ENCODE data around the gene MAD1L1.

The MAD1L1 gene

DNA sequence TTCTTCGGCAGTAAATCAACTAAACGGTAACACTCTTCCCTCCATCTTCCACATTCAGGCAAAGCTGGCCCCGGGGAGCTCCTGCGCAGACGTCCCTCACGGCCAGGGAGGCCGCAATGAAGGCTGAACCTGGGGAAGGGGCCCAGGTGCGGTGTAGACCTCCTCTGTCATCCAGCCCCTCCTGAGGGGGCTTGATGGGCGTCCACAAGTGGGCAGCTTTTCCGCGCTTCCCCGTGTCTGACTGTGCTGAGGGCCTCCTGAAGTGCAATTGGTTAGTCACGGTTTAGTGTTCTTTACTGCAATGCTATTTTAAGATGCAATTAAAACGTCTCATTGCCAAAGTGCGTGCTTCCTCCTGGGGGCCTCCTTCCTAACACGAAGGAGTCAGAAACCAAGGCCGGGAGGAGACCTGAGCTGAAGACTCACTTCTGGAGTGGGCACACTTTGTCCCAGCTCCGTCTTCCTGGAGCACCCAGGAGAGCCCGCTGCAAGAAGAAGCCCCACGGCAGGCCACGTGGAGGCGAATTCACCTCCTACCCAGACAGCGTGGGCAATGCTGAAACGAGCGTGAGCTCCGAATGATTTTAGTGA, 389.4 kb downstream of the MAD1L1 start:
- TF ChIP-seq, protein P1, sequence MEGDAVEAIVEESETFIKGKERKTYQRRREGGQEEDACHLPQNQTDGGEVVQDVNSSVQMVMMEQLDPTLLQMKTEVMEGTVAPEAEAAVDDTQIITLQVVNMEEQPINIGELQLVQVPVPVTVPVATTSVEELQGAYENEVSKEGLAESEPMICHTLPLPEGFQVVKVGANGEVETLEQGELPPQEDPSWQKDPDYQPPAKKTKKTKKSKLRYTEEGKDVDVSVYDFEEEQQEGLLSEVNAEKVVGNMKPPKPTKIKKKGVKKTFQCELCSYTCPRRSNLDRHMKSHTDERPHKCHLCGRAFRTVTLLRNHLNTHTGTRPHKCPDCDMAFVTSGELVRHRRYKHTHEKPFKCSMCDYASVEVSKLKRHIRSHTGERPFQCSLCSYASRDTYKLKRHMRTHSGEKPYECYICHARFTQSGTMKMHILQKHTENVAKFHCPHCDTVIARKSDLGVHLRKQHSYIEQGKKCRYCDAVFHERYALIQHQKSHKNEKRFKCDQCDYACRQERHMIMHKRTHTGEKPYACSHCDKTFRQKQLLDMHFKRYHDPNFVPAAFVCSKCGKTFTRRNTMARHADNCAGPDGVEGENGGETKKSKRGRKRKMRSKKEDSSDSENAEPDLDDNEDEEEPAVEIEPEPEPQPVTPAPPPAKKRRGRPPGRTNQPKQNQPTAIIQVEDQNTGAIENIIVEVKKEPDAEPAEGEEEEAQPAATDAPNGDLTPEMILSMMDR (IDR thresholded peaks at IDR 0.05): no peak

DNA sequence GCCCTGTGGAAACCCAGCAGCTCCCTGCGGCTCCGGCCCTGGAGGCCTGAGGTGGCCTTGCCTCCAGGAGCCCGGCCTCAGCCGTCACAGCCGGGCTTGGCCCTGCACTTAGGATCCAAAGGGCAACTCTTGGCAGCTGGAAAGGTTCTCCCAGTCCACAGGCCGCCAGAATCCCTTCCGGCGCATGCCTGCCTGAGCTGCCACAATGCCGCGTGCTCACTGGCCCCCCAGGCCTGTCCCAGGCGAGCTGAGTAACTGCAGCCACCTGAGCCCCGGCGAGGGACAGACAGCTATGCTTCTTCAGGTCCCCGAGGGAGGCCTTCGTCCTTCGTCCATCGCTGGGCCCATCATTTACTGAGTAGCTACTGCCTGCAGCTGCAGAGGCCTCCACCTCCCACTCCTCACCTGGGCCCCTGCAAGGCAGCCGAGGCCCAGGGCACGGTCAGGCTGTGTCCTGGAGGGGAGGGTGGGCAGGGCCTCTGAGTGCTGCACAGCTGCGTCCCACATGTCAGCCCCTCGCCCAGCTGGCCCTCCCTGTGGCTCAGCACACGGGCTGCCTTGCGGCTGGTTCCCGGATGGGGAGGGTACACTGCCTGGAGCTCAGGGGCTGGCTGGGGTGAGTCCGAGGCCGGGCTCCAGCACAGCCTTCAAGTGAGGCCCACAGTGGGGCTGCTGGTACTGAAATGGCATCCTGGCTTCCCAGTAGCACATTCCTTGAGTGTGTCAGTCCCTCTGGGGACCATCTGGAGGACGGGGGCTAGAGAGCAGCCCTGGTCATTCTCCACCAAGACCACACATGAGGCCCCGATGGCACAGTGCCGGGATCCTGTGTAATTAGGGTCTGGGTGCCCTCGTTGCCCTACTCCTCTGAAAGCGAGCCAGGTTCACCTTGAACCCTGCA, 390.2 kb downstream of the MAD1L1 start:
- TF ChIP-seq, protein P1 (IDR thresholded peaks at IDR 0.05): no peak

DNA sequence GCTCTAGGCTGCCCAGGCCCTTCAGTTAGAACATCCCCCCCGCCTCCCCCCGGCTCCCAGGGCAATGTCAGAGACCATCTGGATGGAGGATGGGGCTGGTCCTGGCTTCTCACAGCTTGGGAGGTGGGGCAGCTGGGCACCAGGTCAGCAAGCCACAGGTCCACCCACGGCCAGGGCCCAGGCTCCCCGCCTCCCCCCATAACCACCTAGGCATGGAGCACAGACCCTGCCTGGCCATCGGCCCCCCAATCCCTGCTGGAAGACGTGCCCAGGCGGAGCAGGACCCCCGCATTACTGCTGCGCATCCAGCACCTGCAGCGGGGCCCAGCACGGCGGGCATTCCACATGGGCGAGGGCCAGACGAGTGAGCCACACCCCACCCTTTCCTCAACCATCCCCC, 393.0 kb downstream of the MAD1L1 start:
- TF ChIP-seq, protein P1 (IDR thresholded peaks at IDR 0.05): no peak

DNA sequence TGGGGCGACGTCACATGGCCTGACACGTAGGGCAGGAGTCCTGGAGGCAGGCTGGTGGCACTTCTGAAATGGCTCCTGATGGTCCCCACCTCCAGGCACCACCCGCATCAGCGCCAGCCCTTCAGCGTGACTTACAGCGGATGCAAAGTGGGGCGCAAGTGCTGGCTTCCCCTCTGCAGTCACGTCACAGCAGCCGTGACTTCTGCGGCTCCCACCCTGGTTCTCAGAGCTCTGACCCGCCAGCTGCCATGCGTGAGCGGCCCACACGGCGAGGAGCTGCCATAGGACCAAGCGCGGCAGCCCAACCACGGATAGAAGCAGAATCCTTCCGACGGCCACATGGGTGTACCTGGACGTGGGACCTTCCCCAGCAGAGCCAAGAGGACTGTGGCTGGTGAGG, 403.6 kb downstream of the MAD1L1 start:
- TF ChIP-seq, protein P1 (IDR thresholded peaks at IDR 0.05): no peak

DNA sequence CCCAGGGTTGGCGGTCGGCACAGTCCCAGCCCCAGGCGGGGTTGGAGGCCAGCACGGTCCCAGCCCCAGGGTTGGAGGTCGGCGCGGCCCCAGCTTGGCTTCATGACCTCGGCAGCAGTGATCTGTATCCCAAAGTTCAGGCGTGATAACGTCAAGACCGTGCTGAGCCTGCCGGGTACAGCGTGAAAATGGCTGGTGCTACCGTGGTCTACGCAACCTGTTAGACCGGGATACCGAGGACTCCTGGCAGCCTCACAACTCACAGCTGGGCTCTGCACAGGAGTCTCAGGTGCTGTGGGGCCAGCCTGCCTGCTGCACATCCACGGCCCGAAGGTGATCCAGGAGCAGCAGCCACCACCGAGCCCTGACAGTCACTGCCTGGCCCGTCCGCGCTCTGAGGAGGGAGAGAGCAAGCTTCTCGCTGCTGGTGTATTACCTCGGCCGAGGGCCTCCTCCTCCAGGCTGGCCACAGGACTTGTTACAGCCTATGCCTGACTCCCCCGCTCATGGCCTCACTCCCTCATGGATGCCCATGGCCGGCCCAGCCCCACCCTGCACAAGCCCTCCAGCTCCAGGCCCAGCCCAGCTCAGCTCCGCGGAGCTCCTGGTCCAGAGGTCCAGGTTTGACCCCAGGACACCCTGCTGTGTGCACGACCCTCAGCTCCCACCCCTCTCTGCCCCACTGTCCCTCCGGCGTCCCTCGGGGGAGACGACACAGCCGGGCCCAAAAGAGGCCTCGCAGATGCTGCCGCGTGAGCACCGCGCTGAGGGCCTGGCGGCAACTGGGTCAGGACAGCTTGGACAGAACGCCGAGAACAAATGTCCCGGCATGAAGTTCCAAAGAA, 406.6 kb downstream of the MAD1L1 start:
- TF ChIP-seq, protein P1 (IDR thresholded peaks at IDR 0.05): no peak

DNA sequence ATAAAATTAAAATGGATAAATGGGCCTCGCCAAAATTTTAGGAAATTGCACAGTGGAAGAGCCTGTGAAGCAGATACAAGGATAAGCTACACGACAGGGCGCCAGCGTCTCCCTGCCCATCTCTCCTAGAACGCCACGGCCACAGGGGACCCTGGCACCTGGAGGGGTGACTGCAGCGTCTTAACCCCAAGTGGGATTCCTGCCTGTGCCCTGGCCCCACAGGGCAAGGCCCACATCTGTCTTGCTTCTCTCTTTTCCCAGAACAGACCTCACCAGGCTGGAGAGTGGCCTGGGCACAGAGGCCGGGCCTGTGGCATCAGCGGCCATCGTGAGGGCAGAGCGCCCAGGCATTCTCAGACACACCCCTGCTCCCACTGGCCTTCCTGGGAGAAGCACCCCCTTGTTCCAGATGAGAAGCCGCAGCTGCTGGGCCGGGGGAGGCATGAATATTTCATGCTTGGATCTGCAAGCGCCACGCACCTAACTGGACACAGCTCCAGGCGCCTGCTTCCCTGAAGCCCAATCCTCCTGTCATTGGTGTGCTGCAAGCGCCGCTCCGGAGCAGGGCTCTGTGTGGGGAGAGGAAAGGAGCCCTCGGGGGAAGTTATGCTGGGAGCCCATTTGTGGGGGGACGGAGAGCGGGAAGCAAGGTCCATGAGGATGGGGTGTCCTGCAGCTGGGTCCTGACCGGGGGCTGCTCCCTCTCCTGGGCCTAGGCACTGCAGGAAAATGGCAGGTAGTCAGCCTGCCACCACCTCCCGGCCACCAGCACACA, 409.2 kb downstream of the MAD1L1 start:
- TF ChIP-seq, protein P1 (IDR thresholded peaks at IDR 0.05): no peak

Measured in LNCAP (cell line).